Gastroesophageal sphincter (tissue), 4 donors: ENCODE results near the gene HSD3B2. TPM values are rescaled to one million over a fixed set of nuclear protein-coding genes. Genes with fewer than 3 reads are reported as not detected.

Source experiments
- ATAC-seq: fragments of 150-250 bp; one replicate; pipeline ENCODE4 v1.9.1; 2016; ENCODE audit warnings: mild to moderate bottlenecking, moderate library complexity
- H3K27ac ChIP-seq, 4 donors: fragments of 200-600 bp; sonication (generic) in 3 of 4; 1 replicate in 3 of 4; 2 replicates in 1 of 4; pipeline ENCODE4 v1.5.1; 2016 to 2019
- H3K27me3 ChIP-seq: fragments of 200-600 bp; sonication (generic); one replicate; pipeline ENCODE4 v1.5.1; 2019
- H3K36me3 ChIP-seq, 2 donors: fragments of 200-600 bp; sonication (generic); one replicate each; pipeline ENCODE4 v1.5.1; 2019; ENCODE audit warnings: control low read depth in 1 of 2
- H3K4me1 ChIP-seq, 3 donors: fragments of 200-600 bp; sonication (generic); 1 replicate in 2 of 3; 2 replicates in 1 of 3; pipeline ENCODE4 v1.5.1; 2016 to 2019; ENCODE audit warnings: control low read depth in 2 of 3
- H3K4me3 ChIP-seq, 2 donors: fragments of 200-600 bp; sonication (generic); one replicate each; pipeline ENCODE4 v1.5.1; 2019; ENCODE audit warnings: mild to moderate bottlenecking in 1 of 2, moderate library complexity in 1 of 2
- H3K9me3 ChIP-seq, 3 donors: fragments of 200-600 bp; sonication (generic); one replicate each; pipeline ENCODE4 v1.5.1; 2017 to 2019; ENCODE audit warnings: control low read depth in 2 of 3
- EP300 ChIP-seq: sonication (generic); formaldehyde crosslinking; IDR thresholded peaks from one replicate; pipeline ENCODE4 v1.6.1; 2017; ENCODE audit warnings: antibody characterized with exemption, mild to moderate bottlenecking
- POLR2A ChIP-seq, 2 donors: fragments of 450-650 bp; IDR thresholded peaks; one replicate each; pipeline ENCODE4 v1.6.1; 2017; ENCODE audit warnings: antibody characterized with exemption in 2 of 2, mild to moderate bottlenecking in 2 of 2, moderate library complexity in 1 of 2
- POLR2AphosphoS5 ChIP-seq: sonication (generic); formaldehyde crosslinking; IDR thresholded peaks from one replicate; pipeline ENCODE4 v1.6.1; 2017; ENCODE audit warnings: antibody characterized with exemption
- WGBS, 2 donors: methylation state at CpG; one replicate each; pipeline ENCODE4 v1.1.5; 2018; ENCODE audit warnings: low coverage in 1 of 2; 5-methylcytosine and 5-hydroxymethylcytosine counted together
- total RNA-seq, 4 donors: library from RNA; depleted of rRNA; stranded (reverse); fragments of >200 nt; gene quantifications; one replicate each; pipeline ENCODE4 v1.1.0, GENCODE V29; 2016
- TF ChIP-seq, protein P1 (sequence below), 4 experiments: fragments of 200-600 bp in 2 of 4; fragments of 450-650 bp in 2 of 4; sonication (generic) in 1 of 4; IDR thresholded peaks; one replicate each; pipeline ENCODE4 v1.5.1; 2017 to 2019; ENCODE audit warnings: antibody characterized with exemption in 4 of 4, mild to moderate bottlenecking in 2 of 4, moderate library complexity in 2 of 4

HSD3B2 gene
- total RNA-seq = not detected

DNA sequence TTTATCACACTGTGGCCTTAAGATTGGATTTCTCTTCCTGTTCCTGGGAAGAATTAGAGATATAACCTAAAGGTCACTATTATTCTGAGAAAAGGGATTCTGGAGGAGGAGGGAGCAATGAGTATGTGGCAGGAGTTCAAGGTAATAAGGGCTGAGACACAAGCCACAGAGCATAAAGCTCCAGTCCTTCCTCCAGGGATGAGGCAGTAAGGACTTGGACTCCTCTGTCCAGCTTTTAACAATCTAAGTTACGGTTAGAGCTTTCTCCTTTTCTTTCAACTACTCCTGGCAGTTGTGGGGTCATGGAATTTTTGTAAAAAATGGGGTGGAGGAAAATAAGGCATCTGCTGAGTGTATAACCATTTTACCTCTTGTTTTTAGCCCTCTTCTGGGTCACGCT lies at the start of gene HSD3B2:
HSD3B2 (plus strand) TSS at position 201 of the 400 bp plus-strand sequence. CDS start 270 bp downstream, outside the sequence.
- H3K27me3 ChIP-seq = no peaks in the 10 kb centered on the region
- no peaks in the 10 kb centered on the region for H3K4me1 ChIP-seq
- ATAC-seq = no peak
- H3K36me3 ChIP-seq = no peaks in the 10 kb centered on the region
- H3K27ac ChIP-seq = no peak within 1 kb of the TSS
- 67 to 71% methylated on average over 1 to 2 of the region's 2 CpGs for WGBS, 2 donors
- TF ChIP-seq POLR2AphosphoS5 (no peak), EP300 (no peak), POLR2A (IDR thresholded peaks at IDR 0.05) (no peak)
- TF ChIP-seq, protein P1, sequence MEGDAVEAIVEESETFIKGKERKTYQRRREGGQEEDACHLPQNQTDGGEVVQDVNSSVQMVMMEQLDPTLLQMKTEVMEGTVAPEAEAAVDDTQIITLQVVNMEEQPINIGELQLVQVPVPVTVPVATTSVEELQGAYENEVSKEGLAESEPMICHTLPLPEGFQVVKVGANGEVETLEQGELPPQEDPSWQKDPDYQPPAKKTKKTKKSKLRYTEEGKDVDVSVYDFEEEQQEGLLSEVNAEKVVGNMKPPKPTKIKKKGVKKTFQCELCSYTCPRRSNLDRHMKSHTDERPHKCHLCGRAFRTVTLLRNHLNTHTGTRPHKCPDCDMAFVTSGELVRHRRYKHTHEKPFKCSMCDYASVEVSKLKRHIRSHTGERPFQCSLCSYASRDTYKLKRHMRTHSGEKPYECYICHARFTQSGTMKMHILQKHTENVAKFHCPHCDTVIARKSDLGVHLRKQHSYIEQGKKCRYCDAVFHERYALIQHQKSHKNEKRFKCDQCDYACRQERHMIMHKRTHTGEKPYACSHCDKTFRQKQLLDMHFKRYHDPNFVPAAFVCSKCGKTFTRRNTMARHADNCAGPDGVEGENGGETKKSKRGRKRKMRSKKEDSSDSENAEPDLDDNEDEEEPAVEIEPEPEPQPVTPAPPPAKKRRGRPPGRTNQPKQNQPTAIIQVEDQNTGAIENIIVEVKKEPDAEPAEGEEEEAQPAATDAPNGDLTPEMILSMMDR (IDR thresholded peaks at IDR 0.05) = no peak
- H3K4me3 ChIP-seq = no peak within 1 kb of the TSS
- no peaks in the 10 kb centered on the region for H3K9me3 ChIP-seq

DNA sequence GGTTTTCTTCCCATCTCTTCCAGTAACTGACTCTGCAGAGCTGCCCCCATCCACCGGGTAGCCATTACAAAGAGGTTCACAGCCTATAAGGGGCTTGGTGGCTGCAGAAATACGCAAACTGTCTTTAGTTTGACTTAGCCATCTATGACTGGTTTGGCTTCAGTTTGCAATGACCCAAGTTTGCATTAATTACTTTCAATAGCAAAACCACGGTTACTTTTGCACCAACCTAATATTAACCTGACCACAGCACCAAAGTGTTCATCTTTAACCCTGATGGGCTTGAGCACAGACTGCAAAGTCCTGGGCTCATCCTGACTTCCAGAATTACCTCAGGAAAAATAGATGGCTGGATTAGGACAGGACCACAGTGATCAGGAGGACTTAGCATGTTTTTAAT lies 48.5 kb upstream of the HSD3B2 start:
- no peaks in the 10 kb centered on the region for H3K9me3 ChIP-seq
- no peak for ATAC-seq
- H3K4me1 ChIP-seq = no peaks in the 10 kb centered on the region
- no peak overlapping the region for H3K4me3 ChIP-seq
- TF ChIP-seq POLR2AphosphoS5 (no peak), POLR2A (IDR thresholded peaks at IDR 0.05) (no peak), EP300 (no peak)
- TF ChIP-seq, protein P1 (IDR thresholded peaks at IDR 0.05) = no peak
- WGBS, 2 donors = 95 to 96% methylated on average over 3 of the region's 3 CpGs
- H3K27ac ChIP-seq = no peak overlapping the region
- H3K27me3 ChIP-seq = no peaks in the 10 kb centered on the region
- H3K36me3 ChIP-seq = no peaks in the 10 kb centered on the region

GRCh38 chr1:119367432-119368124 lies 47.4 kb upstream of the HSD3B2 start:
- TF ChIP-seq, protein P1 (IDR thresholded peaks at IDR 0.05) = peak; percentile 10 to 70 (median 54)
- no peak for TF ChIP-seq POLR2A (IDR thresholded peaks at IDR 0.05)
- no peak for TF ChIP-seq POLR2AphosphoS5
- no peak for TF ChIP-seq EP300
- no peak overlapping the region for H3K27ac ChIP-seq
- no peaks in the 10 kb centered on the region for H3K27me3 ChIP-seq
- no peak overlapping the region for H3K4me3 ChIP-seq
- H3K36me3 ChIP-seq = no peaks in the 10 kb centered on the region
- no peaks in the 10 kb centered on the region for H3K9me3 ChIP-seq
- ATAC-seq = no peak
- H3K4me1 ChIP-seq = no peaks in the 10 kb centered on the region
- WGBS, 2 donors = 66 to 69% methylated on average over 13 of the region's 13 CpGs

GRCh38 chr1:119368554-119368953 lies 46.4 kb upstream of the HSD3B2 start, which contains the start of gene HAO2:
HAO2 (plus strand) TSS chr1:119368785; CDS start chr1:119381086, 12,301 bp downstream.
- no peak for ATAC-seq
- Histone ChIP-seq H3K36me3 (no peaks in the 10 kb centered on the region), H3K27ac (no peak within 1 kb of the TSS), H3K27me3 (no peaks in the 10 kb centered on the region), H3K4me1 (no peaks in the 10 kb centered on the region), H3K9me3 (no peaks in the 10 kb centered on the region), H3K4me3 (no peak within 1 kb of the TSS)
- 42 to 88% methylated on average over 1 to 2 of the region's 2 CpGs for WGBS, 2 donors
- TF ChIP-seq, protein P1 (IDR thresholded peaks at IDR 0.05) = no peak
- TF ChIP-seq POLR2AphosphoS5 (no peak), POLR2A (IDR thresholded peaks at IDR 0.05) (no peak), EP300 (no peak)

DNA sequence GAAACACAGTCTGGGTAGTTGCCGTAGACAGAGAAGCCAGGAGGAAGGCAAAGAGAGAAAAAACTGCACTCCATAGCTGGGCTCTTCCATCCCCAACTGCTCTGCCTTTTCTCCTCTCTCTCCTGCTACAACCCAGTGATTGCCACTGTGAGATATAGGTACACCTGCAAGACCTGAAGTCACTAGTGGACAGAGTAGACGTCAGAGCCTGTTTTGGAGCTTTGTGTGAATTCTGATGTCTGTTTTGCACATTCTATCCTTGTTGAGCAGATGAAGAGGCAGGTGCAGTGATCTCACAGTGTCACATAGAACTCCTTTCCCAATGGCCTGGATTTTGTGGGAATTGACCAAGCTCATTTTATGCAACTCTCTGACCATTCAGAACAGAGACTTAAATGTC lies 44.2 kb upstream of the HSD3B2 start:
- H3K4me1 ChIP-seq = no peaks in the 10 kb centered on the region
- no peaks in the 10 kb centered on the region for H3K36me3 ChIP-seq
- TF ChIP-seq POLR2AphosphoS5 (no peak), POLR2A (IDR thresholded peaks at IDR 0.05) (no peak), EP300 (no peak)
- TF ChIP-seq, protein P1 (IDR thresholded peaks at IDR 0.05) = no peak
- H3K4me3 ChIP-seq = no peak overlapping the region
- no peaks in the 10 kb centered on the region for H3K9me3 ChIP-seq
- no peak for ATAC-seq
- H3K27ac ChIP-seq = no peak overlapping the region
- H3K27me3 ChIP-seq = no peaks in the 10 kb centered on the region
- 75 to 85% methylated on average over 2 of the region's 2 CpGs for WGBS, 2 donors
